ENCODE measurements around the gene SORCS2. TPM values are rescaled to one million over a fixed set of nuclear protein-coding genes. Genes with fewer than 3 reads are reported as not detected.

SORCS2 gene
- total RNA-seq, 1 experiment from 2014 or later: 0.15 TPM

DNA sequence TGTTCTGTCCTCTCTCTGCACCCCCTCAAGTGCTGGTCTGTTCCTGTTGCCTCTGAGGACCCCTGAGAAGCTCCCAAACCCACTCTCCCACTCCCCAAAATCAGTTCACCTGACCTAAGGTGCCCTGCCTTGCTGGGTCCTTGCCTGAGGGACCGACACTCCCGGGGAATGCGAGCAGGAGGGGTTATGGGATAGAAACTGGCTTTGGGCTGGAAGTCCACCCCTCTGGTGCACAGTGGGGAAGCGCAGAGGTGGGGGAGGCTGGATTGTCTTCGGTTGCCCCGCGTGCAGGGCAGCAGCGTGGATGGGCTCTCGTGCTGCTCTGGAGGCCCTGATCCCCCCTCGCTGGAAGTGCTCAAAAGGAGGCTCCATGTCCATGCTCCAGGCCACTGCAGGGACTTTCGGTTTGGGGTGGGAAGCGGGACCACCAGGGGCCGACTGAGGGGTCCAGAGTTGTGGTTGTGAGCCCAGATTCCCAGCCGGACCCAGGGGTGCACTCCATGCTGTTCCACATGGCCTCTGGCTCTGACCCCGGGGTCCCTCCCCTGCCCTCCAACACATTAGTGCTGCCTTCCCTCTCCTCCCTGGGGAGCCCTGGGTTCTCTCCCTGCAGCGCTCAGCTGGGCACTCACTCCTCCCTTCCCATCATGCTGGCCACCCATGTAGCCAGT, 7.6 kb downstream of the SORCS2 start:
- Histone ChIP-seq H3K4me3 (ENCODE audit: low read depth in 2 of 2, low read length in 2 of 2) (no peak overlapping the region), H3K27me3 (ENCODE audit: control insufficient read depth, insufficient read depth, low read length) (no peaks in the 10 kb centered on the region), H3K4me1 (ENCODE audit: control insufficient read depth, insufficient read depth, low read length) (no peaks in the 10 kb centered on the region), H3K27ac (ENCODE audit: low read length) (no peak overlapping the region), H3K9me3 (ENCODE audit: control insufficient read depth, insufficient read depth, low read depth, low read length) (no peaks in the 10 kb centered on the region), H3K36me3 (ENCODE audit: control insufficient read depth, insufficient read depth, low read length) (no peaks in the 10 kb centered on the region)
- no peak for DNase-seq (ENCODE audit: low read depth, low spot score)
- in situ Hi-C loops (cut with HindIII; ENCODE audit: low pct_unique_long_range_greater_than_20kb, low sequenced_read_pairs): no loop called here
- no peak for ATAC-seq
- BruUV-seq (replicated peaks): no TSS peak
- TF ChIP-seq SIN3A (IDR thresholded peaks at IDR 0.05; ENCODE audit: borderline replicate concordance, insufficient read depth, low read depth, low read length) (no peak), TCF7L2 (IDR thresholded peaks at IDR 0.05; ENCODE audit: low read depth, low read length) (no peak), POLR2AphosphoS5 (IDR thresholded peaks at IDR 0.05; ENCODE audit: low read depth, low read length) (no peak)
- TF ChIP-seq, protein P1, sequence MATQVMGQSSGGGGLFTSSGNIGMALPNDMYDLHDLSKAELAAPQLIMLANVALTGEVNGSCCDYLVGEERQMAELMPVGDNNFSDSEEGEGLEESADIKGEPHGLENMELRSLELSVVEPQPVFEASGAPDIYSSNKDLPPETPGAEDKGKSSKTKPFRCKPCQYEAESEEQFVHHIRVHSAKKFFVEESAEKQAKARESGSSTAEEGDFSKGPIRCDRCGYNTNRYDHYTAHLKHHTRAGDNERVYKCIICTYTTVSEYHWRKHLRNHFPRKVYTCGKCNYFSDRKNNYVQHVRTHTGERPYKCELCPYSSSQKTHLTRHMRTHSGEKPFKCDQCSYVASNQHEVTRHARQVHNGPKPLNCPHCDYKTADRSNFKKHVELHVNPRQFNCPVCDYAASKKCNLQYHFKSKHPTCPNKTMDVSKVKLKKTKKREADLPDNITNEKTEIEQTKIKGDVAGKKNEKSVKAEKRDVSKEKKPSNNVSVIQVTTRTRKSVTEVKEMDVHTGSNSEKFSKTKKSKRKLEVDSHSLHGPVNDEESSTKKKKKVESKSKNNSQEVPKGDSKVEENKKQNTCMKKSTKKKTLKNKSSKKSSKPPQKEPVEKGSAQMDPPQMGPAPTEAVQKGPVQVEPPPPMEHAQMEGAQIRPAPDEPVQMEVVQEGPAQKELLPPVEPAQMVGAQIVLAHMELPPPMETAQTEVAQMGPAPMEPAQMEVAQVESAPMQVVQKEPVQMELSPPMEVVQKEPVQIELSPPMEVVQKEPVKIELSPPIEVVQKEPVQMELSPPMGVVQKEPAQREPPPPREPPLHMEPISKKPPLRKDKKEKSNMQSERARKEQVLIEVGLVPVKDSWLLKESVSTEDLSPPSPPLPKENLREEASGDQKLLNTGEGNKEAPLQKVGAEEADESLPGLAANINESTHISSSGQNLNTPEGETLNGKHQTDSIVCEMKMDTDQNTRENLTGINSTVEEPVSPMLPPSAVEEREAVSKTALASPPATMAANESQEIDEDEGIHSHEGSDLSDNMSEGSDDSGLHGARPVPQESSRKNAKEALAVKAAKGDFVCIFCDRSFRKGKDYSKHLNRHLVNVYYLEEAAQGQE (IDR thresholded peaks at IDR 0.05; ENCODE audit: insufficient read depth in 1 of 2, low read depth in 2 of 2, low read length in 1 of 2): no peak
- TF ChIP-seq, protein P2, sequence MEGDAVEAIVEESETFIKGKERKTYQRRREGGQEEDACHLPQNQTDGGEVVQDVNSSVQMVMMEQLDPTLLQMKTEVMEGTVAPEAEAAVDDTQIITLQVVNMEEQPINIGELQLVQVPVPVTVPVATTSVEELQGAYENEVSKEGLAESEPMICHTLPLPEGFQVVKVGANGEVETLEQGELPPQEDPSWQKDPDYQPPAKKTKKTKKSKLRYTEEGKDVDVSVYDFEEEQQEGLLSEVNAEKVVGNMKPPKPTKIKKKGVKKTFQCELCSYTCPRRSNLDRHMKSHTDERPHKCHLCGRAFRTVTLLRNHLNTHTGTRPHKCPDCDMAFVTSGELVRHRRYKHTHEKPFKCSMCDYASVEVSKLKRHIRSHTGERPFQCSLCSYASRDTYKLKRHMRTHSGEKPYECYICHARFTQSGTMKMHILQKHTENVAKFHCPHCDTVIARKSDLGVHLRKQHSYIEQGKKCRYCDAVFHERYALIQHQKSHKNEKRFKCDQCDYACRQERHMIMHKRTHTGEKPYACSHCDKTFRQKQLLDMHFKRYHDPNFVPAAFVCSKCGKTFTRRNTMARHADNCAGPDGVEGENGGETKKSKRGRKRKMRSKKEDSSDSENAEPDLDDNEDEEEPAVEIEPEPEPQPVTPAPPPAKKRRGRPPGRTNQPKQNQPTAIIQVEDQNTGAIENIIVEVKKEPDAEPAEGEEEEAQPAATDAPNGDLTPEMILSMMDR (IDR thresholded peaks at IDR 0.05): no peak
- POLR2A ChIA-PET: no interaction called here
- CTCF ChIA-PET: no interaction called here
- intact Hi-C loops (cut with micrococcal nuclease; ENCODE audit: unreplicated experiment): no loop called here

DNA sequence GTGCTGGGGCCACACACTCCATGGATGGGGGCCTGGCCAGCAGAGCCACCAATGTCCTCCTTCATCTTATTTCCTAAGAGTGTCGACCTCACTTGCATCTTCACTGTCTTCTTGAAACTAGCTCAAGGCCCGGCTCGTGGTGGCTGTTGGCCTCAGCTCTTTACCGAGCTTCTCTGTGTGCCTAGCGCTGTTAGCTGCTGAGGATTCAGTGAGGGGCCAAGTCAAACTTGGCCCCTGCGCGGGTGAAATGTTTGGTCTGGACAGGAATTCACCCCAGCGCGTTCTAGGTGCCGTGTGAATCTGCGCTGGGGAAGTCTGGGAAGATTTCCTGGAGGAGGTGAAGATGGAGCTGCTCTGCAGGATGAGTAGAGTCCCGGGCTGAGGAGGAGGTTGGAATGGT, 8.5 kb downstream of the SORCS2 start:
- no peaks in the 10 kb centered on the region for H3K27me3 ChIP-seq (ENCODE audit: control insufficient read depth, insufficient read depth, low read length)
- no peak overlapping the region for H3K27ac ChIP-seq (ENCODE audit: low read length)
- H3K4me1 ChIP-seq (ENCODE audit: control insufficient read depth, insufficient read depth, low read length): no peaks in the 10 kb centered on the region
- H3K9me3 ChIP-seq (ENCODE audit: control insufficient read depth, insufficient read depth, low read depth, low read length): no peaks in the 10 kb centered on the region
- BruUV-seq (replicated peaks): no TSS peak
- TF ChIP-seq, protein P1 (IDR thresholded peaks at IDR 0.05; ENCODE audit: insufficient read depth in 1 of 2, low read depth in 2 of 2, low read length in 1 of 2): no peak
- no peak for TF ChIP-seq SIN3A (IDR thresholded peaks at IDR 0.05; ENCODE audit: borderline replicate concordance, insufficient read depth, low read depth, low read length)
- TF ChIP-seq TCF7L2 (IDR thresholded peaks at IDR 0.05; ENCODE audit: low read depth, low read length): no peak
- TF ChIP-seq, protein P2 (IDR thresholded peaks at IDR 0.05): no peak
- ChIA-PET POLR2A (no interaction called here), CTCF (no interaction called here)
- in situ Hi-C loops (cut with HindIII; ENCODE audit: low pct_unique_long_range_greater_than_20kb, low sequenced_read_pairs) (no loop called here), intact Hi-C loops (cut with micrococcal nuclease; ENCODE audit: unreplicated experiment) (no loop called here)
- no peak for ATAC-seq
- H3K4me3 ChIP-seq (ENCODE audit: low read depth in 2 of 2, low read length in 2 of 2): no peak overlapping the region
- H3K36me3 ChIP-seq (ENCODE audit: control insufficient read depth, insufficient read depth, low read length): no peaks in the 10 kb centered on the region
- DNase-seq (ENCODE audit: low read depth, low spot score): no peak

Data from Panc1 (cell line).